Endodermal cell (in vitro differentiated cells): Measurements from ENCODE around the gene MALAT1. TPM values are rescaled to one million over a fixed set of nuclear protein-coding genes. Genes with fewer than 3 reads are reported as not detected.

Experiments
- DNase-seq: peaks from one replicate; pipeline ENCODE4 v3.0.0-alpha.2; 2017
- H3K27ac ChIP-seq: 2 replicates; pipeline ENCODE4 v1.5.1; 2013; ENCODE audit warnings: mild to moderate bottlenecking, low read depth, low read length, moderate library complexity
- H3K27me3 ChIP-seq: 2 replicates; pipeline ENCODE4 v1.6.1; 2013; ENCODE audit warnings: mild to moderate bottlenecking, low read length, moderate library complexity; ENCODE audit not compliant: insufficient read depth, control insufficient read depth, poor library complexity, severe bottlenecking
- H3K36me3 ChIP-seq: 2 replicates; pipeline ENCODE4 v1.7.0; 2013; ENCODE audit warnings: mild to moderate bottlenecking, low read length, moderate library complexity; ENCODE audit not compliant: control insufficient read depth, insufficient read depth
- H3K4me1 ChIP-seq: one replicate; pipeline ENCODE4 v1.7.0; 2013; ENCODE audit warnings: low read length; ENCODE audit not compliant: control insufficient read depth, insufficient read depth
- H3K4me3 ChIP-seq: 2 replicates; pipeline ENCODE4 v1.5.1; 2013; ENCODE audit warnings: mild to moderate bottlenecking, low read length, moderate library complexity
- H3K9ac ChIP-seq: 2 replicates; pipeline ENCODE4 v1.6.1; 2013; ENCODE audit warnings: mild to moderate bottlenecking, low read length, moderate library complexity; ENCODE audit not compliant: poor library complexity, severe bottlenecking; ENCODE audit errors: extremely low read depth
- H3K9me3 ChIP-seq: 2 replicates; pipeline ENCODE4 v1.6.1; 2013; ENCODE audit warnings: mild to moderate bottlenecking, low read length, moderate library complexity; ENCODE audit not compliant: control insufficient read depth
- H3K27ac Mint-ChIP-seq: 2 replicates; pipeline ENCODE4 v1.8.0; 2020; ENCODE audit warnings: mixed read lengths
- H3K27me3 Mint-ChIP-seq: 2 replicates; pipeline ENCODE4 v1.8.0; 2021; ENCODE audit warnings: mild to moderate bottlenecking, mixed read lengths; ENCODE audit not compliant: insufficient read depth
- H3K36me3 Mint-ChIP-seq: 2 replicates; pipeline ENCODE4 v1.8.0; 2020; ENCODE audit warnings: low read depth, mixed read lengths
- H3K4me1 Mint-ChIP-seq: 2 replicates; pipeline ENCODE4 v1.8.0; 2020; ENCODE audit warnings: mixed read lengths
- H3K4me3 Mint-ChIP-seq: 2 replicates; pipeline ENCODE4 v1.8.0; 2020; ENCODE audit warnings: mild to moderate bottlenecking, moderate library complexity, mixed read lengths
- H3K9me3 Mint-ChIP-seq: 2 replicates; pipeline ENCODE4 v1.8.0; 2020; ENCODE audit warnings: mild to moderate bottlenecking, mixed read lengths
- WGBS, 2 experiments: methylation state at CpG; one replicate each; pipeline versions ENCODE4 v1.1.5 to v1.1.7; 2013; ENCODE audit warnings: missing lambda C conversion rate in 2 of 2, mixed read lengths in 1 of 2; ENCODE audit not compliant: insufficient coverage in 1 of 2, insufficient read length in 1 of 2; 5-methylcytosine and 5-hydroxymethylcytosine counted together
- total RNA-seq, 2 donors: library from RNA; stranded (reverse); fragmentation: NEBNext Ultra II Directional in 1 of 2; extraction: Animal tissue kit (Norgen Biotek cat#: 25700) in 1 of 2; gene quantifications; 2 replicates in 1 of 2; 3 replicates in 1 of 2; pipeline ENCODE4 v1.2.1, GENCODE V29; 2021
- TF ChIP-seq, protein P1 (sequence below): fragments of 200-600 bp; sonication (generic); conservative IDR thresholded peaks from 2 replicates; pipeline ENCODE4 v1.5.0; 2021; ENCODE audit warnings: antibody characterized with exemption, mild to moderate bottlenecking

MALAT1 gene
- total RNA-seq, 2 donors from 2014 or later, result 5,233 to 6,894 TPM

DNA sequence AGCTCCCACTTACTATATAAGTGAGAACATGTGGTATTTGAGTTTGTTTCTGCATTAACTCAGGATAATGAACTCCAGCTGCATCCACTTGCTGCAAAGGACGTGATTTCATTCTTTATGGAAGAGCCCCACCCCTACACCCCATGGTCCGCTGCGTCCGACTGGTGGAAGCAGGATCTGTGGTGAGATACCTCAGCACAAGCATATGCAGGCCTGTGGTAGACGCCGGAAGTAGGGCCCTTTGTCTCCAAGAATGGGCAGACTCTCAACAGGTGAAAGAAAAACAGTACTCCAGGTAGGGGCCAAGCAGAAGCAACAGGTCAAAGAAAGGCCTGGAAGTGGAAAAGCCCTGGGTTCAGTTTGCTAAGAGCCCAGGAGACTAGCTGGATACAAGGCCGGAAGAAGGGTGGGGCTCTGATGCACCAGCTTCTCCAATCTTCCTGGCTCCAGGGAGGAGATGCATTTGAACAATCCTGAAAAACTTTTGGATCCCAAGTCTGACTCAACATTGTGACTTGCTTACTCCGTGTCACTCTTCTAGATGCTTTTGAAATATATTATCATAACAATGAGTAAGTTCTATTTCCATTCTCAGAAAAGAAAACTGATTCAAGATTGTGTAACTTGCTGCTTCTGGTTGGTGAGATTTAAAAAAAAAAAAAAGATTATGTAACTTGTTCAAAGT, 45.9 kb upstream of the MALAT1 start:
- WGBS, 2 experiments, result 93 to 97% methylated on average over 4 to 7 of the region's 8 CpGs
- H3K27ac Mint-ChIP-seq, result no peak overlapping the region
- H3K27me3 Mint-ChIP-seq, result peaks cover 41% of the 10 kb centered on the region
- TF ChIP-seq, protein P1, sequence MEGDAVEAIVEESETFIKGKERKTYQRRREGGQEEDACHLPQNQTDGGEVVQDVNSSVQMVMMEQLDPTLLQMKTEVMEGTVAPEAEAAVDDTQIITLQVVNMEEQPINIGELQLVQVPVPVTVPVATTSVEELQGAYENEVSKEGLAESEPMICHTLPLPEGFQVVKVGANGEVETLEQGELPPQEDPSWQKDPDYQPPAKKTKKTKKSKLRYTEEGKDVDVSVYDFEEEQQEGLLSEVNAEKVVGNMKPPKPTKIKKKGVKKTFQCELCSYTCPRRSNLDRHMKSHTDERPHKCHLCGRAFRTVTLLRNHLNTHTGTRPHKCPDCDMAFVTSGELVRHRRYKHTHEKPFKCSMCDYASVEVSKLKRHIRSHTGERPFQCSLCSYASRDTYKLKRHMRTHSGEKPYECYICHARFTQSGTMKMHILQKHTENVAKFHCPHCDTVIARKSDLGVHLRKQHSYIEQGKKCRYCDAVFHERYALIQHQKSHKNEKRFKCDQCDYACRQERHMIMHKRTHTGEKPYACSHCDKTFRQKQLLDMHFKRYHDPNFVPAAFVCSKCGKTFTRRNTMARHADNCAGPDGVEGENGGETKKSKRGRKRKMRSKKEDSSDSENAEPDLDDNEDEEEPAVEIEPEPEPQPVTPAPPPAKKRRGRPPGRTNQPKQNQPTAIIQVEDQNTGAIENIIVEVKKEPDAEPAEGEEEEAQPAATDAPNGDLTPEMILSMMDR, result no peak
- H3K4me1 Mint-ChIP-seq, result peaks cover 4% of the 10 kb centered on the region
- Histone ChIP-seq H3K27ac (no peak overlapping the region), H3K9ac (no peak overlapping the region), H3K27me3 (no peaks in the 10 kb centered on the region), H3K36me3 (no peaks in the 10 kb centered on the region), H3K4me3 (no peak overlapping the region), H3K4me1 (no peaks in the 10 kb centered on the region), H3K9me3 (no peaks in the 10 kb centered on the region)
- no peak overlapping the region for H3K4me3 Mint-ChIP-seq
- DNase-seq, result no peak
- peaks cover 7% of the 10 kb centered on the region for H3K36me3 Mint-ChIP-seq
- peaks cover 31% of the 10 kb centered on the region for H3K9me3 Mint-ChIP-seq

- 96% methylated on average over 10 of the region's 10 CpGs for WGBS, 2 experiments
- TF ChIP-seq, protein P1, result no peak
- H3K4me1 ChIP-seq, result no peaks in the 10 kb centered on the region
- H3K4me3 ChIP-seq, result no peak overlapping the region
- Mint-ChIP-seq H3K36me3 (peaks cover 6% of the 10 kb centered on the region), H3K4me1 (peaks cover 2% of the 10 kb centered on the region), H3K27me3 (peaks cover 54% of the 10 kb centered on the region), H3K4me3 (peak overlapping the region; percentile 63), H3K27ac (no peak overlapping the region), H3K9me3 (peaks cover 25% of the 10 kb centered on the region)
- H3K9me3 ChIP-seq, result no peaks in the 10 kb centered on the region
- H3K36me3 ChIP-seq, result no peaks in the 10 kb centered on the region
- no peak overlapping the region for H3K27ac ChIP-seq
- no peak for DNase-seq
- peaks cover 8% of the 10 kb centered on the region for H3K27me3 ChIP-seq
- H3K9ac ChIP-seq, result no peak overlapping the region
Observed at GRCh38 chr11:65454311-65454695, 44.5 kb upstream of the MALAT1 start.

- Mint-ChIP-seq H3K4me3 (peak overlapping the region; percentile 63), H3K4me1 (peaks cover 6% of the 10 kb centered on the region), H3K27ac (peak overlapping the region; percentile 44), H3K27me3 (peaks cover 60% of the 10 kb centered on the region), H3K36me3 (peaks cover 4% of the 10 kb centered on the region), H3K9me3 (peaks cover 20% of the 10 kb centered on the region)
- Histone ChIP-seq H3K27ac (no peak overlapping the region), H3K4me3 (no peak overlapping the region), H3K9me3 (no peaks in the 10 kb centered on the region), H3K27me3 (peaks cover 12% of the 10 kb centered on the region), H3K36me3 (no peaks in the 10 kb centered on the region), H3K4me1 (no peaks in the 10 kb centered on the region), H3K9ac (no peak overlapping the region)
- TF ChIP-seq, protein P1, result no peak
- DNase-seq, result peak; percentile 95
- 74 to 80% methylated on average over 33 to 47 of the region's 47 CpGs for WGBS, 2 experiments
Observed at GRCh38 chr11:65454696-65455456, 44.0 kb upstream of the MALAT1 start.
